Stimulated activated CD4-positive, alpha-beta T cell treated with anti-CD3 and anti-CD28 coated beads, Interleukin-15, amount 100 ng/mL, for 48 hours (primary cell): ENCODE measurements around the gene ZMYM4.
"Not testable (repeated sequence)": the region's sequence is repeated elsewhere in the genome, so short reads cannot be mapped to it uniquely, and the experiment has no call there.

ENCODE experiments used
- DNase-seq, 2 donors: peaks; one replicate each; pipeline ENCODE4 v3.0.0-alpha.2; 2020; ENCODE audit warnings: low read depth in 2 of 2

The ZMYM4 gene

GRCh38 chr1:35454176-35454575 is 185.7 kb downstream of the ZMYM4 start:
- DNase-seq: no peak

GRCh38 chr1:35454616-35455015 is 186.1 kb downstream of the ZMYM4 start:
- DNase-seq: no peak

- DNase-seq: no peak
These were observed 192.3 kb downstream of the ZMYM4 start for GRCh38 chr1:35460796-35461195.

GRCh38 chr1:35461966-35462651 is 193.6 kb downstream of the ZMYM4 start:
- DNase-seq: no peak

GRCh38 chr1:35463232-35463631 is 194.7 kb downstream of the ZMYM4 start:
- no peak for DNase-seq

- DNase-seq: not testable (repeated sequence)
These were observed 195.2 kb downstream of the ZMYM4 start for GRCh38 chr1:35463749-35464148.

- DNase-seq: no peak
These were observed 197.6 kb downstream of the ZMYM4 start for GRCh38 chr1:35466120-35466519.

GRCh38 chr1:35470977-35471613 is 202.6 kb downstream of the ZMYM4 start:
- DNase-seq: no peak
